ENCODE measurements around the gene SNAPC4. TPM values are rescaled to one million over a fixed set of nuclear protein-coding genes. Genes with fewer than 3 reads are reported as not detected.

SNAPC4 gene
- total and polyA plus RNA-seq, 2 of the 8 experiments (the other 6 are each of a cell fraction or from before 2014, with no cell fraction given): 6.9 to 18.1 TPM

GRCh38 chr9:136383436-136383835 lies 16.5 kb downstream of the SNAPC4 start:
- FAIRE-seq (no peak), DNase-seq (ENCODE audit: low read depth in 1 of 2, low spot score in 2 of 2) (no peak)
- TF ChIP-seq HDAC2 (IDR thresholded peaks at IDR 0.05; ENCODE audit: borderline replicate concordance in 1 of 2, low read depth in 2 of 2, low read length in 2 of 2) (no peak), CREB1 (IDR thresholded peaks at IDR 0.05) (no peak), EGR1 (IDR thresholded peaks at IDR 0.05; ENCODE audit: borderline replicate concordance, low read depth, low read length) (no peak), JUND (IDR thresholded peaks at IDR 0.05; ENCODE audit: low read length) (no peak), E2F6 (IDR thresholded peaks at IDR 0.05) (no peak), FOSL1 (IDR thresholded peaks at IDR 0.05; ENCODE audit: insufficient read depth, low read depth, low read length) (no peak), GTF2F1 (IDR thresholded peaks at IDR 0.05; ENCODE audit: borderline replicate concordance, low read depth, low read length) (no peak), GABPA (IDR thresholded peaks at IDR 0.05; ENCODE audit: borderline replicate concordance, insufficient read depth, low read length) (no peak), RBBP5 (IDR thresholded peaks at IDR 0.05; ENCODE audit: borderline replicate concordance, low read depth, low read length) (no peak), SIRT6 (IDR thresholded peaks at IDR 0.05; ENCODE audit: low read length) (no peak), KDM1A (IDR thresholded peaks at IDR 0.05; ENCODE audit: borderline replicate concordance, low read length) (no peak), NRF1 (IDR thresholded peaks at IDR 0.05; ENCODE audit: low read depth, low read length) (no peak), SIN3A (conservative IDR thresholded peaks at IDR 0.05 in 1 of 2, IDR thresholded peaks at IDR 0.05 in 1 of 2; ENCODE audit: low read depth in 1 of 2, low read length in 2 of 2) (no peak), TCF12 (IDR thresholded peaks at IDR 0.05; ENCODE audit: low read depth, low read length) (no peak)

More at GRCh38 chr9:136383436-136383835, 16.5 kb downstream of the SNAPC4 start:
- Histone ChIP-seq H3K36me3 (ENCODE audit: control insufficient read depth in 2 of 4, insufficient read depth in 4 of 4, low read length in 3 of 4) (peaks cover 14 to 73% (median 46%) of the 10 kb centered on the region in 4 experiments), H4K20me1 (replicated peaks in 1 of 2; ENCODE audit: control insufficient read depth in 1 of 2, insufficient read depth in 2 of 2, low read length in 2 of 2) (peaks cover 2 to 14% of the 10 kb centered on the region in 2 experiments), H4K5ac (ENCODE audit: insufficient read length, low read depth, low read length) (no peak overlapping the region), H2BK5ac (ENCODE audit: low read depth, low read length) (no peak overlapping the region), H3K56ac (replicated peaks; ENCODE audit: insufficient read length, low read depth, low read length) (no peak overlapping the region), H3K4me2 (ENCODE audit: insufficient read depth in 1 of 2, low read depth in 2 of 2, low read length in 2 of 2) (no peak overlapping the region), H4K8ac (ENCODE audit: extremely low read depth, insufficient read depth, low read length) (no peak overlapping the region), H2BK12ac (ENCODE audit: low read depth, low read length) (no peak overlapping the region), H3K9ac (replicated peaks in 1 of 4; ENCODE audit: extremely low read depth in 1 of 4, low read depth in 3 of 4, low read length in 3 of 4) (no peak overlapping the region), H3K23ac (ENCODE audit: insufficient read length) (no peak overlapping the region), H3K18ac (ENCODE audit: extremely low read depth, low read length) (no peak overlapping the region), H3K27ac (ENCODE audit: low read depth, low read length) (no peak overlapping the region), H3K9me3 (ENCODE audit: insufficient read depth in 2 of 2, low read depth in 1 of 2, low read length in 1 of 2) (no peaks in the 10 kb centered on the region), H2BK20ac (ENCODE audit: low read length) (no peak overlapping the region), H2AK5ac (ENCODE audit: low read depth, low read length) (no peak overlapping the region), H3K23me2 (ENCODE audit: low read depth, low read length) (no peaks in the 10 kb centered on the region), H3K4me3 (ENCODE audit: extremely low read depth in 1 of 4, insufficient read depth in 2 of 4, low read depth in 3 of 4, low read length in 4 of 4) (no peak overlapping the region), H4K91ac (replicated peaks; ENCODE audit: insufficient read length, low read length) (no peak overlapping the region), H3K79me2 (ENCODE audit: control insufficient read depth in 1 of 2, insufficient read depth in 2 of 2, low read length in 2 of 2) (no peaks in the 10 kb centered on the region), H3K4ac (replicated peaks; ENCODE audit: insufficient read length, low read depth, low read length) (no peak overlapping the region), H2BK120ac (replicated peaks; ENCODE audit: low read depth, low read length) (no peak overlapping the region), H2BK15ac (ENCODE audit: low read length) (no peak overlapping the region), H2AFZ (ENCODE audit: low read length) (no peak overlapping the region), H3K4me1 (replicated peaks in 1 of 4; ENCODE audit: control insufficient read depth in 3 of 4, insufficient read depth in 4 of 4, low read length in 3 of 4) (no peaks in the 10 kb centered on the region), H3K14ac (ENCODE audit: insufficient read length) (no peak overlapping the region), H3K79me1 (ENCODE audit: low read depth, low read length) (no peaks in the 10 kb centered on the region; the same call in 1 of the 2 replicates), H3K27me3 (replicated peaks in 1 of 4; ENCODE audit: control insufficient read depth in 3 of 4, extremely low read depth in 1 of 4, insufficient read depth in 3 of 4, low read length in 3 of 4) (no peaks in the 10 kb centered on the region)
- WGBS, 2 experiments (ENCODE audit: extremely low coverage in 1 of 2, insufficient coverage in 1 of 2, insufficient read length in 1 of 2, insufficient replicate concordance in 2 of 2, low coverage in 1 of 2, low lambda C conversion rate in 2 of 2, missing lambda C conversion rate in 1 of 2): 84% methylated on average over 11 of the region's 20 CpGs; no CpG with 5 or more reads in 1 of the 2 experiments
- CTCF ChIA-PET (ENCODE audit: partially characterized antibody): interaction anchor here (1.3 to 1.7 kb wide), 2 partner anchors 9 to 61 kb away, joined by 3 to 4 read pairs; no protein-coding TSS in a partner anchor
- POLR2A ChIA-PET (ENCODE audit: partially characterized antibody): interaction anchor here (1.1 to 14.0 kb wide), 6 partner anchors 10 to 35 kb away, joined by 3 to 139 read pairs (median 8); partner anchors contain the start of genes CARD9 and SNAPC4
